Endothelial cell (in vitro differentiated cells): ENCODE data around the gene TMEFF1. TPM values are rescaled to one million over a fixed set of nuclear protein-coding genes. Genes with fewer than 3 reads are reported as not detected.

Source experiments
- DNase-seq: peaks from one replicate; pipeline ENCODE4 v3.0.0; 2021; ENCODE audit warnings: low spot score
- H3K27ac Mint-ChIP-seq: one replicate; pipeline ENCODE4 v1.8.0; 2021; ENCODE audit warnings: mixed read lengths, inconsistent platforms; ENCODE audit not compliant: unreplicated experiment
- H3K27me3 Mint-ChIP-seq: one replicate; pipeline ENCODE4 v1.8.0; 2021; ENCODE audit warnings: mild to moderate bottlenecking, moderate library complexity, mixed read lengths, inconsistent platforms; ENCODE audit not compliant: unreplicated experiment
- H3K36me3 Mint-ChIP-seq: one replicate; pipeline ENCODE4 v1.8.0; 2021; ENCODE audit warnings: mild to moderate bottlenecking, low read depth, mixed read lengths, inconsistent platforms; ENCODE audit not compliant: unreplicated experiment
- H3K4me1 Mint-ChIP-seq: one replicate; pipeline ENCODE4 v1.8.0; 2021; ENCODE audit warnings: mild to moderate bottlenecking, mixed read lengths, inconsistent platforms; ENCODE audit not compliant: unreplicated experiment
- H3K4me3 Mint-ChIP-seq: one replicate; pipeline ENCODE4 v1.8.0; 2021; ENCODE audit warnings: mild to moderate bottlenecking, mixed read lengths, inconsistent platforms; ENCODE audit not compliant: unreplicated experiment
- H3K9me3 Mint-ChIP-seq: one replicate; pipeline ENCODE4 v1.8.0; 2021; ENCODE audit warnings: mixed read lengths, inconsistent platforms; ENCODE audit not compliant: unreplicated experiment
- CTCF ChIP-seq: fragments of 200-600 bp; sonication (generic); IDR thresholded peaks from one replicate; pipeline ENCODE4 v1.5.0; 2021; ENCODE audit warnings: antibody characterized with exemption; ENCODE audit not compliant: unreplicated experiment
- total RNA-seq: library from RNA; stranded (reverse); fragmentation: NEBNext Ultra II Directional; extraction: Animal tissue kit (Norgen Biotek cat#: 25700); gene quantifications from one replicate; pipeline ENCODE4 v1.2.1, GENCODE V29; 2021; ENCODE audit not compliant: unreplicated experiment

Gene TMEFF1
- total RNA-seq, 1 donor from 2014 or later: 45.8 TPM

GRCh38 chr9:100540327-100540726 lies 67.4 kb downstream of the TMEFF1 start:
- Mint-ChIP-seq H3K4me1 (no peaks in the 10 kb centered on the region), H3K36me3 (peaks cover 45% of the 10 kb centered on the region), H3K27me3 (peaks cover 2% of the 10 kb centered on the region), H3K27ac (no peak overlapping the region), H3K4me3 (no peak overlapping the region), H3K9me3 (peaks cover 12% of the 10 kb centered on the region)
- no peak for TF ChIP-seq CTCF
- DNase-seq: no peak

GRCh38 chr9:100549048-100549447 lies 76.1 kb downstream of the TMEFF1 start:
- Mint-ChIP-seq H3K4me1 (peaks cover 26% of the 10 kb centered on the region), H3K9me3 (peaks cover 18% of the 10 kb centered on the region), H3K27me3 (peaks cover 8% of the 10 kb centered on the region), H3K36me3 (peaks cover 45% of the 10 kb centered on the region), H3K4me3 (peak overlapping the region; percentile 23), H3K27ac (peak overlapping the region; percentile 99)
- peak; percentile 26 for DNase-seq
- TF ChIP-seq CTCF: no peak

GRCh38 chr9:100554935-100555401 lies 82.0 kb downstream of the TMEFF1 start:
- H3K27ac Mint-ChIP-seq: no peak overlapping the region
- H3K9me3 Mint-ChIP-seq: no peaks in the 10 kb centered on the region
- H3K36me3 Mint-ChIP-seq: peaks cover 13% of the 10 kb centered on the region

GRCh38 chr9:100555471-100555870 lies 82.5 kb downstream of the TMEFF1 start:
- H3K36me3 Mint-ChIP-seq: peaks cover 11% of the 10 kb centered on the region
- no peak for DNase-seq
- H3K27ac Mint-ChIP-seq: no peak overlapping the region
- TF ChIP-seq CTCF: no peak
- H3K9me3 Mint-ChIP-seq: no peaks in the 10 kb centered on the region
- H3K4me3 Mint-ChIP-seq: no peak overlapping the region
- peaks cover 7% of the 10 kb centered on the region for H3K4me1 Mint-ChIP-seq
- peaks cover 2% of the 10 kb centered on the region for H3K27me3 Mint-ChIP-seq

More at GRCh38 chr9:100554935-100555401, 82.0 kb downstream of the TMEFF1 start:
- H3K4me1 Mint-ChIP-seq: peaks cover 11% of the 10 kb centered on the region
- DNase-seq: no peak
- no peak overlapping the region for H3K4me3 Mint-ChIP-seq
- peaks cover 2% of the 10 kb centered on the region for H3K27me3 Mint-ChIP-seq
- TF ChIP-seq CTCF: no peak

GRCh38 chr9:100557053-100557452 lies 84.1 kb downstream of the TMEFF1 start:
- Mint-ChIP-seq H3K9me3 (no peaks in the 10 kb centered on the region), H3K4me1 (peaks cover 2% of the 10 kb centered on the region), H3K36me3 (peaks cover 6% of the 10 kb centered on the region), H3K27ac (no peak overlapping the region), H3K4me3 (no peak overlapping the region), H3K27me3 (peaks cover 2% of the 10 kb centered on the region)
- no peak for TF ChIP-seq CTCF
- no peak for DNase-seq
